Stimulated activated CD8-positive, alpha-beta memory T cell treated with anti-CD3 and anti-CD28 coated beads, Interleukin-4, amount 100 ng/mL, for 24 hours (primary cell): ENCODE data around the gene ARL5A.

Source experiments
- DNase-seq: peaks from one replicate; pipeline ENCODE4 v3.0.0-alpha.2; 2020; ENCODE audit warnings: low read depth

ARL5A gene

GRCh38 chr2:151840216-151841046, 12.2 kb upstream of the ARL5A start:
- DNase-seq: no peak

GRCh38 chr2:151837926-151838325, 9.7 kb upstream of the ARL5A start:
- DNase-seq: no peak

GRCh38 chr2:151833984-151834383, 5.8 kb upstream of the ARL5A start:
- no peak for DNase-seq

- DNase-seq: no peak
Measured at GRCh38 chr2:151830961-151831360, 2.7 kb upstream of the ARL5A start.

GRCh38 chr2:151828890-151829324, 686 bp upstream of the ARL5A start:
- DNase-seq: no peak

GRCh38 chr2:151827564-151828142, 568 bp downstream of the ARL5A start:
- DNase-seq: peak; percentile 8

GRCh38 chr2:151826737-151827157, 1.5 kb downstream of the ARL5A start:
- no peak for DNase-seq

- no peak for DNase-seq
Measured at GRCh38 chr2:151824886-151825285, 3.3 kb downstream of the ARL5A start.

- DNase-seq: no peak
Measured at GRCh38 chr2:151823651-151824050, 4.6 kb downstream of the ARL5A start.

GRCh38 chr2:151819920-151820319, 8.3 kb downstream of the ARL5A start:
- no peak for DNase-seq

- no peak for DNase-seq
Measured at GRCh38 chr2:151817929-151818328, 10.3 kb downstream of the ARL5A start.

GRCh38 chr2:151816843-151817242, 11.4 kb downstream of the ARL5A start:
- DNase-seq: no peak

GRCh38 chr2:151815821-151816489, 12.3 kb downstream of the ARL5A start:
- DNase-seq: no peak

- no peak for DNase-seq
Measured at GRCh38 chr2:151810489-151810888, 17.7 kb downstream of the ARL5A start.

- no peak for DNase-seq
Measured at GRCh38 chr2:151809073-151809383, 19.2 kb downstream of the ARL5A start.

GRCh38 chr2:151808258-151809072, 19.8 kb downstream of the ARL5A start:
- no peak for DNase-seq

GRCh38 chr2:151805961-151806360, 22.3 kb downstream of the ARL5A start:
- DNase-seq: no peak

GRCh38 chr2:151805343-151805742, 22.9 kb downstream of the ARL5A start:
- no peak for DNase-seq

GRCh38 chr2:151803811-151804210, 24.4 kb downstream of the ARL5A start:
- no peak for DNase-seq

- no peak for DNase-seq
Measured at GRCh38 chr2:151802315-151802714, 25.9 kb downstream of the ARL5A start.

- DNase-seq: no peak
Measured at GRCh38 chr2:151799886-151800292, 28.3 kb downstream of the ARL5A start.

GRCh38 chr2:151796774-151797173, 31.4 kb downstream of the ARL5A start:
- no peak for DNase-seq
